ENCODE results near the gene ZBTB16. TPM values are rescaled to one million over a fixed set of nuclear protein-coding genes. Genes with fewer than 3 reads are reported as not detected.

ZBTB16 gene
- total RNA-seq, 1 experiment from 2014 or later = 0.21 TPM

GRCh38 chr11:114256967-114257286 is 197.4 kb downstream of the ZBTB16 start:
- Histone ChIP-seq H3K36me3 (ENCODE audit: control insufficient read depth, insufficient read depth, low read length) (no peaks in the 10 kb centered on the region), H3K27ac (ENCODE audit: low read length) (no peak overlapping the region), H3K9me3 (ENCODE audit: control insufficient read depth, insufficient read depth, low read depth, low read length) (no peaks in the 10 kb centered on the region), H3K4me1 (ENCODE audit: control insufficient read depth, insufficient read depth, low read length) (no peaks in the 10 kb centered on the region), H3K4me3 (ENCODE audit: low read depth in 2 of 2, low read length in 2 of 2) (no peak overlapping the region), H3K27me3 (ENCODE audit: control insufficient read depth, insufficient read depth, low read length) (no peaks in the 10 kb centered on the region; the same call in 1 of the 2 replicates)
- ATAC-seq (no peak), DNase-seq (ENCODE audit: low read depth, low spot score) (no peak)
- ChIA-PET POLR2A (no interaction called here), CTCF (interaction anchor here (0.7 kb wide), 1 partner anchor 262 kb away, joined by 3 read pairs; no protein-coding TSS in a partner anchor)
- no TSS peak for BruUV-seq (replicated peaks)
- TF ChIP-seq CTCF (IDR thresholded peaks at IDR 0.05) (no peak), TCF7L2 (IDR thresholded peaks at IDR 0.05; ENCODE audit: low read depth, low read length) (no peak), POLR2AphosphoS5 (IDR thresholded peaks at IDR 0.05; ENCODE audit: low read depth, low read length) (no peak), REST (IDR thresholded peaks at IDR 0.05; ENCODE audit: insufficient read depth in 1 of 2, low read depth in 2 of 2, low read length in 1 of 2) (no peak), SIN3A (IDR thresholded peaks at IDR 0.05; ENCODE audit: borderline replicate concordance, insufficient read depth, low read depth, low read length) (no peak)
- in situ Hi-C loops (cut with HindIII; ENCODE audit: low pct_unique_long_range_greater_than_20kb, low sequenced_read_pairs) (no loop called here), intact Hi-C loops (cut with micrococcal nuclease; ENCODE audit: unreplicated experiment) (no loop called here)

GRCh38 chr11:114257621-114258558 is 198.4 kb downstream of the ZBTB16 start:
- no peak for ATAC-seq
- no peak for DNase-seq (ENCODE audit: low read depth, low spot score)
- TF ChIP-seq TCF7L2 (IDR thresholded peaks at IDR 0.05; ENCODE audit: low read depth, low read length) (no peak), POLR2AphosphoS5 (IDR thresholded peaks at IDR 0.05; ENCODE audit: low read depth, low read length) (no peak), SIN3A (IDR thresholded peaks at IDR 0.05; ENCODE audit: borderline replicate concordance, insufficient read depth, low read depth, low read length) (no peak), REST (IDR thresholded peaks at IDR 0.05; ENCODE audit: insufficient read depth in 1 of 2, low read depth in 2 of 2, low read length in 1 of 2) (no peak), CTCF (IDR thresholded peaks at IDR 0.05) (no peak)
- in situ Hi-C loops (cut with HindIII; ENCODE audit: low pct_unique_long_range_greater_than_20kb, low sequenced_read_pairs) = no loop called here
- H3K4me3 ChIP-seq (ENCODE audit: low read depth in 2 of 2, low read length in 2 of 2) = no peak overlapping the region
- no peak overlapping the region for H3K27ac ChIP-seq (ENCODE audit: low read length)
- H3K4me1 ChIP-seq (ENCODE audit: control insufficient read depth, insufficient read depth, low read length) = no peaks in the 10 kb centered on the region
- no TSS peak for BruUV-seq (replicated peaks)
- intact Hi-C loops (cut with micrococcal nuclease; ENCODE audit: unreplicated experiment) = no loop called here
- H3K27me3 ChIP-seq (ENCODE audit: control insufficient read depth, insufficient read depth, low read length) = peaks cover under 1% of the 10 kb centered on the region
- POLR2A ChIA-PET = no interaction called here
- no peaks in the 10 kb centered on the region for H3K9me3 ChIP-seq (ENCODE audit: control insufficient read depth, insufficient read depth, low read depth, low read length)
- no peaks in the 10 kb centered on the region for H3K36me3 ChIP-seq (ENCODE audit: control insufficient read depth, insufficient read depth, low read length)
- CTCF ChIA-PET = interaction anchor here (0.7 to 1.2 kb wide), 3 partner anchors 262 to 266 kb away, joined by 3 to 6 read pairs (median 3); no protein-coding TSS in a partner anchor

Data from Panc1 (cell line).